Immature natural killer cell (primary cell): ENCODE measurements around the gene KDM4C. TPM values are rescaled to one million over a fixed set of nuclear protein-coding genes. Genes with fewer than 3 reads are reported as not detected.
A peak's percentile ranks its signal among the peaks of the same experiment; 100 is the strongest.
"Not testable (repeated sequence)": the region's sequence is repeated elsewhere in the genome, so short reads cannot be mapped to it uniquely, and the experiment has no call there.

Source experiments
- DNase-seq, 3 donors: peaks; one replicate each; pipeline ENCODE4 v3.0.0; 2022; ENCODE audit warnings: mixed read lengths in 1 of 3
- H3K27ac Mint-ChIP-seq, 6 donors: one replicate each; pipeline ENCODE4 v1.8.0; 2020; ENCODE audit warnings: mixed read lengths in 6 of 6, mild to moderate bottlenecking in 5 of 6, inconsistent platforms in 4 of 6, moderate library complexity in 3 of 6
- H3K27me3 Mint-ChIP-seq, 3 donors: one replicate each; pipeline ENCODE4 v1.8.0; 2020 to 2021; ENCODE audit warnings: low read depth in 3 of 3, mild to moderate bottlenecking in 3 of 3, mixed read lengths in 3 of 3, moderate library complexity in 3 of 3, inconsistent platforms in 1 of 3
- H3K36me3 Mint-ChIP-seq, 3 donors: one replicate each; pipeline ENCODE4 v1.8.0; 2020; ENCODE audit warnings: mixed read lengths in 3 of 3, inconsistent platforms in 2 of 3, mild to moderate bottlenecking in 2 of 3
- H3K4me1 Mint-ChIP-seq, 2 donors: one replicate each; pipeline ENCODE4 v1.8.0; 2020; ENCODE audit warnings: inconsistent platforms in 2 of 2, mild to moderate bottlenecking in 2 of 2, mixed read lengths in 2 of 2, moderate library complexity in 1 of 2
- H3K4me3 Mint-ChIP-seq, 5 donors: one replicate each; pipeline ENCODE4 v1.8.0; 2020; ENCODE audit warnings: mild to moderate bottlenecking in 5 of 5, mixed read lengths in 5 of 5, inconsistent platforms in 3 of 5, moderate library complexity in 3 of 5
- H3K9me3 Mint-ChIP-seq, 6 donors: one replicate each; pipeline ENCODE4 v1.8.0; 2020; ENCODE audit warnings: mild to moderate bottlenecking in 6 of 6, mixed read lengths in 6 of 6, inconsistent platforms in 4 of 6, moderate library complexity in 3 of 6
- polyA plus RNA-seq, 3 donors: library from polyadenylated mRNA; unstranded; fragments of 300-500 nt; fragmentation: Illumina TruSeq; gene quantifications; one replicate each; pipeline ENCODE4 v1.2.3, GENCODE V29; 2021

Gene KDM4C
- polyA plus RNA-seq, 3 donors from 2014 or later, result 18.2 to 45.6 (median 29.9) TPM

DNA sequence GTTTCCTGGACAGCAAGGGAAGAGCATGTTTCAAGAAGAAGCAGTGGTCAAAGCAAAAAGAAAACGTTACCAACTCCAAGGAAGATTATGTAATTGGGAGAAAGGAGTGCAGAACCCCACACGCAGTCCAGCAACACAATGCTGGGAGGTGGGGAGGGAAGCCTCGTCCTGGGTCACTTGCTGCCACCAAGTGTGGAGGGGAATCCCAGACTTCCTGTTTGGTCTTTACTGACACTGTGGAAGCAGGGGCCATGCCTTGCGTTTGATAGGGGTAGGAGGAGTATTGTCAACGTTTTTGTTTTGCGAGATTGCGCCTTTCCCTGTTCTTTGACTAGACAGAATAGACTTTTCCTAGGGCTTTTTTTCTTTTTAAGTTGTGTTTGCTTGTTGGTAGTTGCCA is 421.0 kb downstream of the KDM4C start:
- H3K27ac Mint-ChIP-seq, result peak overlapping the region in 1 of 6 donors; percentile 7
- H3K4me3 Mint-ChIP-seq, result no peak overlapping the region
- H3K27me3 Mint-ChIP-seq, result no peaks in the 10 kb centered on the region
- H3K4me1 Mint-ChIP-seq, result peaks cover 14 to 32% of the 10 kb centered on the region in 2 donors
- H3K36me3 Mint-ChIP-seq, result peaks cover 34 to 62% (median 46%) of the 10 kb centered on the region in 3 donors
- no peaks in the 10 kb centered on the region for H3K9me3 Mint-ChIP-seq
- DNase-seq, result no peak

DNA sequence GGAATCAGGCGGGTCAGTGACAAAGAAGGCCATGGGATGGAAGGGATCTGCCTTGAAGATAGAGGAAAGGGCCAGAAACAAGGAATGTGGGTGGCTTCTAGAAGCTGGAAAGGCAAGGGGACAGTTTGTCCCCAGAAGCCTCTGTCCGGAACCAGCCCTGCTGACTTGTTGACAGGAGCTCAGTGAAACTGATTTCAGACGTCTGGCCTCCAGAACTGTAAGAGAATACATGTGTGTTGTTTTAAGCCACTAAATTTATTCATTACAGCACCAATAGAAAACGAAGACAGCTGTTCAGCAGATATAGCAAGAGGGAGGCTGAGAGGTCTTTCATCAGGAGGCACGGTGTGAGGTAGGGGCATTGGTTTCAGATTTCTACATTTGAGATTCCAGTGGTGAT is 422.5 kb downstream of the KDM4C start:
- Mint-ChIP-seq H3K27me3 (no peaks in the 10 kb centered on the region), H3K9me3 (no peaks in the 10 kb centered on the region), H3K36me3 (peaks cover 29 to 58% (median 40%) of the 10 kb centered on the region in 3 donors), H3K4me1 (peaks cover 0 to 17% of the 10 kb centered on the region in 2 donors), H3K27ac (peak overlapping the region in 3 of 6 donors; percentile 4 to 20 (median 17)), H3K4me3 (no peak overlapping the region)
- no peak for DNase-seq

DNA sequence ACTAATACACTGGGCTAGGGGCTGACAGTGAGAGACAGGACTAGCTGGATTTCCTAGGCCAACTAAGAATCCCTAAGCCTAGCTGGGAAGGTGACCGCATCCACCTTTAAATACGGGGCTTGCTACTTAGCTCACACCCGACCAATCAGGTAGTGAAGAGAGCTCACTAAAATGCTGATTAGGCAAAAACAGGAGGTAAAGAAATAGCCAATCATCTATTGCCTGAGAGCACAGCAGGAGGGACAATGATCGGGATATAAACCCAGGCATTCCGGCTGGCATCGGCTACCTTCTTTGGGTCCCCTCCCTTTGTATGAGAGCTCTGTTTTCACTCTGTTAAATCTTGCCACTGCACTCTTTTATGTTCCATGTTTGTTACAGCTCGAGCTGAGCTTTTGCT is 425.4 kb downstream of the KDM4C start:
- H3K4me1 Mint-ChIP-seq, H3K27me3 Mint-ChIP-seq, H3K9me3 Mint-ChIP-seq, DNase-seq, H3K4me3 Mint-ChIP-seq, H3K27ac Mint-ChIP-seq: not testable (repeated sequence)
- peaks cover 30 to 61% (median 50%) of the 10 kb centered on the region in 3 donors for H3K36me3 Mint-ChIP-seq

- Mint-ChIP-seq H3K9me3 (peaks cover 0 to 14% (median 6%) of the 10 kb centered on the region in 6 donors), H3K27ac (no peak overlapping the region), H3K4me3 (no peak overlapping the region), H3K36me3 (peaks cover 24 to 59% (median 35%) of the 10 kb centered on the region in 3 donors), H3K4me1 (no peaks in the 10 kb centered on the region), H3K27me3 (peaks cover 0 to 2% (median 0%) of the 10 kb centered on the region in 3 donors)
- DNase-seq, result no peak
Measured at GRCh38 chr9:7185612-7186011, 427.8 kb downstream of the KDM4C start.

GRCh38 chr9:7186175-7186574 is 428.4 kb downstream of the KDM4C start:
- no peaks in the 10 kb centered on the region for H3K4me1 Mint-ChIP-seq
- H3K27me3 Mint-ChIP-seq, result peaks cover 0 to 2% (median 0%) of the 10 kb centered on the region in 3 donors
- no peak overlapping the region for H3K27ac Mint-ChIP-seq
- H3K36me3 Mint-ChIP-seq, result peaks cover 24 to 57% (median 39%) of the 10 kb centered on the region in 3 donors
- peak in 1 of 3 donors; percentile 9 for DNase-seq
- H3K4me3 Mint-ChIP-seq, result no peak overlapping the region
- peaks cover 0 to 15% (median 8%) of the 10 kb centered on the region in 6 donors for H3K9me3 Mint-ChIP-seq

DNA sequence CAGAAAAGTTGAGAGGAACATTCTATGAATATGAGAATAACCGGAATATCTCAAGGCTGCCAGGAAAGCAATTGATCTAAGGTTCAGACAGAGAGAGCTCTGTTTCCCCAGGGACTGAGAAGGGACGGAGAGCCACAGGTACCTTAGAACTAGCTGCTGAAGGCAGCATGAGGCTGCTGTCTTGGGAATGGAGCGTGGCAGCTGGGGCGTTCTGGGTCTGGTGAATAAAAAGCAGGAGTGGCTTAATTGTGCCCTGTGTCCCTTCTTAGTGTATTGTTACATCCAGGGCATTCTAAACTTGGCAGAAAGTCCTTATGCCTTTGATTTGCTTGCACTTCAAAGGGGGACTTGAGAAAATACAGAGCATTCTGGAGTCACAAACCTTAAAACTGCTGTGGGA is 434.5 kb downstream of the KDM4C start:
- H3K27ac Mint-ChIP-seq, result no peak overlapping the region
- no peak overlapping the region for H3K4me3 Mint-ChIP-seq
- H3K36me3 Mint-ChIP-seq, result peaks cover 10 to 12% (median 12%) of the 10 kb centered on the region in 3 donors
- H3K27me3 Mint-ChIP-seq, result peaks cover 0 to 5% (median 1%) of the 10 kb centered on the region in 3 donors
- DNase-seq, result no peak
- H3K4me1 Mint-ChIP-seq, result no peaks in the 10 kb centered on the region
- H3K9me3 Mint-ChIP-seq, result peaks cover 0 to 15% (median 7%) of the 10 kb centered on the region in 6 donors

DNA sequence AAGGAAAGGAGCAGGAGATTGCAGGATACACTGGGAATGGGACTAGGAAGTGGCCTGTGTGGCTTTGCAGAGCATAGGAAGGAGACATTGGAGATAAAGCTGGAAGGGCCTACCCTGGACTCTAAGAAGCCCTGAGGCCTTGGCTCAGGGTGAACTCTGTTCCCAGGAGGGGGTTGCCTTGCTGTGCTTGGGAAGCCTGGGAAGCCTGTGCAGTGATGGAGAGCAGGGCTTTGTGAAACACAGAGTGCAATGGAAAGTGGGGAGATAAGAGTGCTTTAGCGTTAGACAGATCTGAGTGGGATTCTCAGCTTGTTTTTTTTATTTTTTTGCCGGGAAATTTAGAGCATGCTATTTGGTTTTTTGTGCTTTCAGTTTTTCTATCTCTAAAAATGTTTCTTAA is 437.8 kb downstream of the KDM4C start:
- peaks cover 0 to 5% (median 0%) of the 10 kb centered on the region in 3 donors for H3K36me3 Mint-ChIP-seq

GRCh38 chr9:7196467-7196866 is 438.7 kb downstream of the KDM4C start:
- no peak for DNase-seq
- Mint-ChIP-seq H3K4me1 (no peaks in the 10 kb centered on the region), H3K27me3 (peaks cover 0 to 3% (median 1%) of the 10 kb centered on the region in 3 donors), H3K9me3 (peaks cover 0 to 2% (median 0%) of the 10 kb centered on the region in 6 donors), H3K36me3 (no peaks in the 10 kb centered on the region), H3K27ac (no peak overlapping the region), H3K4me3 (no peak overlapping the region)

More for the DNA sequence above, 437.8 kb downstream of the KDM4C start:
- H3K4me1 Mint-ChIP-seq, result no peaks in the 10 kb centered on the region
- no peak overlapping the region for H3K27ac Mint-ChIP-seq
- peaks cover 0 to 3% (median 1%) of the 10 kb centered on the region in 3 donors for H3K27me3 Mint-ChIP-seq
- no peak overlapping the region for H3K4me3 Mint-ChIP-seq
- peaks cover 0 to 5% (median 2%) of the 10 kb centered on the region in 6 donors for H3K9me3 Mint-ChIP-seq
- DNase-seq, result no peak

- peaks cover 0 to 9% (median 0%) of the 10 kb centered on the region in 3 donors for H3K36me3 Mint-ChIP-seq
- peaks cover 0 to 5% (median 0%) of the 10 kb centered on the region in 3 donors for H3K27me3 Mint-ChIP-seq
- H3K4me1 Mint-ChIP-seq, result no peaks in the 10 kb centered on the region
- no peak overlapping the region for H3K27ac Mint-ChIP-seq
- no peak overlapping the region for H3K4me3 Mint-ChIP-seq
- peaks cover 0 to 2% (median 0%) of the 10 kb centered on the region in 6 donors for H3K9me3 Mint-ChIP-seq
- DNase-seq, result no peak
Measured at GRCh38 chr9:7201196-7201595, 443.4 kb downstream of the KDM4C start.

DNA sequence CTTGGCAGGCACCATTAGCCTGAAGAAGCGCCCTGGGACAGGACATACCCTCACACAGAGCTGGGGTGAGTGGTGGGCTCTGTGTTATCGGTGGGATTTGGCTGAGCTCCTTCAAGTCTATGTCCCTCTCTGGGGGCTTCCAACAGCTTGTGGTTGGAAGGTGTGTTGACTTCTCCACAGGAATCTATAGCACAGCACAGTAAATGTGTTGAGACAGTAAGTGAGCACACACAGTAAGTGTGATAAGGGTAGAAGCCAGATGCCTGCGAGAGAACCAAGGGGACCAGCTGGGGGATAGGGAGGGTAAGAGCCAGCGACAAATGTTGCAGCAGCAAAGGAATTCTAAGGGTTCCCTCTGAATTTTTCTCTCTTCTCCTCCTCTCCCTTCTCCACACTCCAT is 448.0 kb downstream of the KDM4C start:
- no peaks in the 10 kb centered on the region for H3K4me1 Mint-ChIP-seq
- H3K36me3 Mint-ChIP-seq, result peaks cover 0 to 9% (median 3%) of the 10 kb centered on the region in 3 donors
- H3K27me3 Mint-ChIP-seq, result peaks cover 0 to 7% (median 0%) of the 10 kb centered on the region in 3 donors
- H3K27ac Mint-ChIP-seq, result no peak overlapping the region
- no peak for DNase-seq
- no peaks in the 10 kb centered on the region for H3K9me3 Mint-ChIP-seq
- H3K4me3 Mint-ChIP-seq, result no peak overlapping the region

DNA sequence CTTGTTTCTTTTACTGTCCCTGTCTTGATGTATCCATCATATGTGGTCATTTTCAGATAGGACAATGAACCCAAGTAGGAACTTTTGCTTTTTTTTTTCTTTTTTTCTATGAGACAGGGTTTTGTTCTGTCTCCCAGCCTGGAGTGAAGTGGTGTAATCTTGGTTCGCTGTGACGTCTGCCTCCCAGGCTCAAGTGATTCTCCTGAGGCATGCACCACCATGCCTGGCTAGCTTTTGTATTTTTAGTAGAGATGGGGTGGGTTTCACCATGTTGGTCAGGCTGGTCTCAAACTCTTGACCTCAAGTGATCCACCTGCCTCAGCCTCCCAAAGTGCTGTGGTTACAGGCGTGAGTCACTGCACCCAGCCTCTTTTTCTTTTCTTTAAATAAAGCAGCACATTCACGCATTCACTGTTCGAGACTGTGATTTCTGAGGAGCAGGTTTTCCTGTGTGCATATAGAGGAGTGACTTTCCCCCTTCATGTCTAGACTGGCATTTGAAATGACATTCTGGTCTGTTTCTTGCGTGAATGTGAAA is 448.5 kb downstream of the KDM4C start:
- no peak overlapping the region for H3K27ac Mint-ChIP-seq
- H3K9me3 Mint-ChIP-seq, result no peaks in the 10 kb centered on the region
- peaks cover 0 to 9% (median 5%) of the 10 kb centered on the region in 3 donors for H3K36me3 Mint-ChIP-seq
- peaks cover 0 to 7% (median 0%) of the 10 kb centered on the region in 3 donors for H3K27me3 Mint-ChIP-seq
- no peak overlapping the region for H3K4me3 Mint-ChIP-seq
- no peak for DNase-seq
- H3K4me1 Mint-ChIP-seq, result no peaks in the 10 kb centered on the region

- Mint-ChIP-seq H3K9me3 (peaks cover 0 to 4% (median 0%) of the 10 kb centered on the region in 6 donors), H3K4me3 (no peak overlapping the region), H3K27ac (no peak overlapping the region), H3K4me1 (no peaks in the 10 kb centered on the region), H3K36me3 (peaks cover 0 to 13% (median 7%) of the 10 kb centered on the region in 3 donors), H3K27me3 (peaks cover 0 to 5% (median 3%) of the 10 kb centered on the region in 3 donors)
- no peak for DNase-seq
Measured at GRCh38 chr9:7209016-7209715, 451.4 kb downstream of the KDM4C start.

GRCh38 chr9:7209990-7210389 is 452.2 kb downstream of the KDM4C start:
- H3K4me3 Mint-ChIP-seq, result no peak overlapping the region
- peaks cover 0 to 4% (median 0%) of the 10 kb centered on the region in 6 donors for H3K9me3 Mint-ChIP-seq
- peaks cover 0 to under 1% of the 10 kb centered on the region in 2 donors for H3K4me1 Mint-ChIP-seq
- H3K27ac Mint-ChIP-seq, result no peak overlapping the region
- peaks cover 0 to 14% (median 7%) of the 10 kb centered on the region in 3 donors for H3K36me3 Mint-ChIP-seq
- DNase-seq, result no peak
- H3K27me3 Mint-ChIP-seq, result peaks cover 0 to 5% (median 3%) of the 10 kb centered on the region in 3 donors
